Measurements from ENCODE around the gene WBP1L.
A peak's percentile ranks its signal among the peaks of the same experiment; 100 is the strongest.
"Not testable (repeated sequence)": the region's sequence is repeated elsewhere in the genome, so short reads cannot be mapped to it uniquely, and the experiment has no call there.

Gene WBP1L

DNA sequence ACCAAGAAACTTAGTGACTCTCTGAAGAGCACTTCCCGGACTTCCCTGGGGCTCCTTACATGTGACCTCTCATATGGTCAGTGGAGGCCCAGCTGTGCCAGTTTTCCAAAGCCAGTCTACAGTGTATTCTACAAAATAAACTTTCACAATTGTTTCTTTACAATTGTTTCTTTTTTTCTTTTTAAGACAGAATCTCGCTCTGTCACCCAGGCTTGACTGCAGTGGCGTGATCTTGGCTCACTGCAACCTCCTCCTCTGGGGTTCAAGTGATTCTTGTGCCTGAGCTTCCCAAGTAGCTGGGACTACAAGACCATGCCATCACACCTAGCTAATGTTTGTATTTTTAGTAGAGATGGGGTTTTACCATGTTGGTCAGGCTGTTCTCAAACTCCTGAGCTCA, 67.6 kb downstream of the WBP1L start:
- no peak for DNase-seq (ENCODE audit: low read depth)

DNA sequence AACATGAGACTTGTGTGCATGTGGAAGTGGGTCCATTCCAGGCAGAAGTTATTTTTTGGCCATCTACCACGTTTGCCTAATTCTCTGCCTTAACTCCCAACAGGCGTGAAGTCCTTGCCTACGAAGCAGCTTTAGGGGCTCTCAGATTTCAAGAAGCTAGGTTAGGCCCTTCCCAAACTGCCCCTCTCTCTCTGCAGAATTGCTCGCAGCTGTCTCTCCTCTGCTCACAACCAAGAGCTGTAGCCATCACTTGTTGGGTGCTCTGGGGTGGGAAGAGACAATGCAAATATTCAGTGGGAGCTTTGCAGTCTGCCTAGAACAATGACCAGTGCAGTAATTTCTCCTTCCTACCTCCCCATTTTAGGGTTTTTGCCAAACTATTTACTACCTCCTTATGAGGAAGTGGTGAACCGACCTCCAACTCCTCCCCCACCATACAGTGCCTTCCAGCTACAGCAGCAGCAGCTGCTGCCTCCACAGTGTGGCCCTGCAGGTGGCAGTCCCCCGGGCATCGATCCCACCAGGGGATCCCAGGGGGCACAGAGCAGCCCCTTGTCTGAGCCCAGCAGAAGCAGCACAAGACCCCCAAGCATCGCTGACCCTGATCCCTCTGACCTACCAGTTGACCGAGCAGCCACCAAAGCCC, 68.6 kb downstream of the WBP1L start:
- no peak for DNase-seq (ENCODE audit: low read depth)

DNA sequence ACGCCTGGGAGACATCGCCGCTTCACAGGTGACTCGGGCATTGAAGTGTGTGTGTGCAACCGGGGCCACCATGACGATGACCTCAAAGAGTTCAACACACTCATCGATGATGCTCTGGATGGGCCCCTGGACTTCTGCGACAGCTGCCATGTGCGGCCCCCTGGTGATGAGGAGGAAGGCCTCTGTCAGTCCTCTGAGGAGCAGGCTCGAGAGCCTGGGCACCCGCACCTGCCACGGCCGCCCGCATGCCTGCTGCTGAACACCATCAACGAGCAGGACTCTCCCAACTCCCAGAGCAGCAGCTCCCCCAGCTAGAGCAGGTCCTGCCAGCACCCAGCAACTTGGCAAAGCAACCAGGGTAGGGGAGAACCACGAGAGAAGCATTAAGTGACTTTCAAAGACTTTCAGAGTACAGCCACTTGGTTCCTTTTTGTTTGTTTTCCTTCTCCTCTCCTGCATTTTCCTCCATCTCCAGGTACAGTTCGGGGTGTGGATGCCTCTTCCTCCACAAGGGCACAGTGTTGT, 69.3 kb downstream of the WBP1L start:
- DNase-seq (ENCODE audit: low read depth), result no peak

DNA sequence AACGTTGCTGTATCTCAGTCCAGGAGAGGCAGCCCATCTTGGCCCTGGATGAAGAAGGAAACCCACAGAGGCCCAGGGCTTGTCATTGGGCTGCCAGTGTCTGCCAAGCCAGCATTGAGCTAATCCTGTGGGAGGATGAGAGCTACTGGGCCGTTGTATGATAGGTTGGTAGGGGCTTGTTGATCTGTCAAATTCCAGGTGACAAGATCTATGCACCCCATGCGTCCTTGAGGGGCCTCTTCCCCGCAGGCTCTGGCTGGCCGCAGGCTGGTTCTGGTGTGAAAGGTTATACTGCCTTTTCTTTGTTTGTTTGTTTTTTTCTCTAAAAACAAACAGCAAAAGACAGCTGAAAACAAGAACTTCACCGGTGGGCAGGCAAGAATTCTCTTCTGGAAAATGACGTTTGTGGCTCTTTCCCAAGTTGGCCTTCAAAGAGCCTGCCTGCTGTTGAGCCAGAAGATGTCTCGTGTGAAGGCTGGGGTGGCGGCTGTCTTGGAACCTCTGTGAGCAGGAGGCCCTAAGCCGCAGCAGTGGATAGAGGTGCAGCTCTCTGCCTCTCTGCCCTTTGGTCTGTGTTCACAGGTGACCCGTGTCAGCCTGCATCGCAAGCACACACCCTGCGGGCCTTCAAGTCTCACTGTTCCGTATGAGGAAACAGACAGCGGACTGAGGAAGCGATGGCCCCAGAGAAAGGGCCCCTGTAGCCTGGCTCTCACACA, 70.1 kb downstream of the WBP1L start:
- no peak for DNase-seq (ENCODE audit: low read depth)

- no peak for DNase-seq (ENCODE audit: low read depth)
These were observed 70.7 kb downstream of the WBP1L start for GRCh38 chr10:102814453-102814871.

GRCh38 chr10:102814873-102815661, 71.3 kb downstream of the WBP1L start:
- DNase-seq (ENCODE audit: low read depth), result no peak

DNA sequence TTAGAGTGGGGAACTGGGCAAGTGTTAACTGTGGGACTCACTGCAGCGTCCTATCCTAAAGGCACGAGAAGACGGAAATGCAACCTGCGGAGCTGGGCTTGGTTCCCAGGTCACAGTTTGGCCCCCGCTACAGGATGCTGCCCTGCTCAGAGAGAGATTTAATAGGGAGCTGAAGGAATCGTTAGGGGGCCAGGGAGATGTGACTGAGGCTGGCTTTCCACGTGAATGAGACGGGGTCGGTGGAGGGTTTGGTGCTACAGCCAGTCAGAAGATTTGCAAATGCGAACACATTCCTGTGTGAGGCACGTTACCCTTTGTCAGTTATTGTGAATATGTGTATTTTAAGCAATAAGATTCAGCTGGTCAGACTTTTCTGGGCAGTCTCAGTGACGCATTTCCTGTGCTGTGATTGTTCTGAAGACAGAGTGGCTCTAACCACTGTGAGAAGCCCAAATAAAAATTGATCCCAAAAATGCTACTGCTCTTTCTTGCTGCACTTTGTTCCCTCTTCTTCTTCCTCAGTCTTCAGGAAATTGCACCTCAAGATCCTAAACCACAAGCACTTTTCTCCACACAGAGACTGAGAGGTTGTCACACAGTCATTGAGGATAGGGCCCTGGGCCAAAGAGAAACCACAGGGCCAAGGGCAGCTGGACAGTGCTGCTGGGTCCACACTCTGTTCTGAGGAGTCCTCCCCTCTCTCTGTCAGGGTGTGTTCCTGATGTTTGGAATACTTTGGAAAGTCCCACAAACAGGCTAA, 72.2 kb downstream of the WBP1L start:
- peak; percentile 30 for DNase-seq (ENCODE audit: low read depth)

DNA sequence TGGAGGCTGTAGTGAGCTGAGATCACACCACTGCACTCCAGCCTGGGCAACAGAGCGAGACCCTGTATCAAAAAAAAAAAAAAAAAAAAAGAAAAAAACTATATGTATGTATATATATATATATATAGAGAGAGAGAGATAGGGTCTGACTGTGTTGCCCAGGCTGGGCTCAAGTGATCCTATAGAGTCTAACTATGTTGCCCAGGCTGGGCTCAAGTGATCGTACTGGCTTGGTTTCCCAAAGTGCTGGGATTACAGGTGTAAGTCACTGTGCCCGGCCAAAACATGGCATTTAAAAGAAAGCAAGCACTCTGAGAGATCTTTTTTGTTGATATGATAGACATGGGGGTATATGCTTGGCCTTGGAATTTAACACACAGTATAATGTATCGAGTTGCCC, 73.4 kb downstream of the WBP1L start:
- DNase-seq (ENCODE audit: low read depth), result no peak

- DNase-seq (ENCODE audit: low read depth), result no peak
These were observed 75.3 kb downstream of the WBP1L start for GRCh38 chr10:102819054-102819453.

DNA sequence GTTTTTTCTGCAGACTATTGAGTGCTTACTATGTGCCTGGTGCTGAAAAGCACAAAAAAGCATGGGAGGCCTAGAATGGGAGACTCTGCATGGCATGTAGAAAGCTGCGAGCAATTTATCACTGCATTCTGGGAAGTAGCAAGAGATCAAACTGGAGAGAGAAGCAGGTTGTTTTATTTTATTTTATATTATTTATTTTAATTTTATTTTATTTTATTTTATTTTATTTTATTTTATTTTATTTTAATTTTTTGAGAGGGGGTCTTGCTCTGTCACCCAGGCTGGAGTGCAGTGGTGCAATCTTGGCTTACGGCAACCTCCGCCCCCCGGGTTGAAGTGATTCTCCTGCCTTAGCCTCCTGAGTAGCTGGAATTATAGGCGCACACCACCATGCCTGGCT, 76.3 kb downstream of the WBP1L start:
- not testable (repeated sequence) for DNase-seq (ENCODE audit: low read depth)

DNA sequence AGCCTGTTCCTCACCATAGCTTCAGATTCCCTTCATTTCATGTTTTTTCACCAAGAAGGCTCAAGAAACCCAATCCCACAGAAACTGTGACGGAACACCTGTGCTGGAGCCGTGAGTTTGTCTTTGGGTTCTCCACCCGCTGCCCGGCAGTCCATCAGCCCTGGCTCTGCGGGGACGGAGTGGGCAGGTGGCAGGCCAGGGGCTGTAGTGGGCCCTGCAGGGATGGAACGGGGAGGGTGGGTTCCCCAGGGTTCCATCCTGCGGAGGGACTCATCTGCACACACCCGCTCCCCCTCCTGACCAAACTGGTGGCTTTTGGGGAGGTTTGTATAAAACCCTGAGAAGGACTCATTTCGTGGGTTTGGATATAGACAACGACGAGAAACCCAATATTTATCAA, 78.5 kb downstream of the WBP1L start:
- DNase-seq (ENCODE audit: low read depth), result no peak

GRCh38 chr10:102824664-102825063, 80.9 kb downstream of the WBP1L start:
- no peak for DNase-seq (ENCODE audit: low read depth)

DNA sequence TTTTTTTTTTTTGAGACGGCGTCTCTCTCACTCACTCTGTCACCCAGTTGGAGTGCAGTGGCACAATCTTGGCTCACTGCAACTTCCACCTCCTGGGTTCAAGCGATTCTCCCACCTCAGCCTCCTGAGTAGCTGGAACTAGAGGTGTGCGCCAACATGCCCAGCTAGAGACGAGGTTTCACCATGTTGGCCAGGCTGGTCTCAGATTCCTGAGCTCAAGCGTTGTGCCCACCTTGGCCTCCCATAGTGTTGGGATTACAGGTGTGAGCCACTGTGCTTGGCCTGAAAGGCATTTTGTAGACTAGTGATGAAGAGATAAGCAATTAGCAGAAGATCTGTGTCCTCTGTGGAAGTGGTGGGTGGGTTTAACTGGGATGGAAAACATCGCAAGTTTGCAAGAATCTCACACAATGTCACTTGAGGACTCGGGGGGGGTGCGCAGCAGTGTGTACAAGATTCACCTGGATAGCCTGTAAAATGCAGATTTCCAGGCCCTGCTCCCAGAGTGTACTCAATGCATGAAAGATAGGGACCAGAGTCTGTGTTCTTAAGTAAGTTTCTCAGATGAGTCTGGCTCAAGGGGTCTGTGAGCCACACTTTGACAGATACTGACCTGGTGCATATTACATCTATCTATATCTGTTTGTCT, 82.5 kb downstream of the WBP1L start:
- DNase-seq (ENCODE audit: low read depth), result no peak

- DNase-seq (ENCODE audit: low read depth), result no peak
These were observed 83.8 kb downstream of the WBP1L start for GRCh38 chr10:102827597-102827975.

DNA sequence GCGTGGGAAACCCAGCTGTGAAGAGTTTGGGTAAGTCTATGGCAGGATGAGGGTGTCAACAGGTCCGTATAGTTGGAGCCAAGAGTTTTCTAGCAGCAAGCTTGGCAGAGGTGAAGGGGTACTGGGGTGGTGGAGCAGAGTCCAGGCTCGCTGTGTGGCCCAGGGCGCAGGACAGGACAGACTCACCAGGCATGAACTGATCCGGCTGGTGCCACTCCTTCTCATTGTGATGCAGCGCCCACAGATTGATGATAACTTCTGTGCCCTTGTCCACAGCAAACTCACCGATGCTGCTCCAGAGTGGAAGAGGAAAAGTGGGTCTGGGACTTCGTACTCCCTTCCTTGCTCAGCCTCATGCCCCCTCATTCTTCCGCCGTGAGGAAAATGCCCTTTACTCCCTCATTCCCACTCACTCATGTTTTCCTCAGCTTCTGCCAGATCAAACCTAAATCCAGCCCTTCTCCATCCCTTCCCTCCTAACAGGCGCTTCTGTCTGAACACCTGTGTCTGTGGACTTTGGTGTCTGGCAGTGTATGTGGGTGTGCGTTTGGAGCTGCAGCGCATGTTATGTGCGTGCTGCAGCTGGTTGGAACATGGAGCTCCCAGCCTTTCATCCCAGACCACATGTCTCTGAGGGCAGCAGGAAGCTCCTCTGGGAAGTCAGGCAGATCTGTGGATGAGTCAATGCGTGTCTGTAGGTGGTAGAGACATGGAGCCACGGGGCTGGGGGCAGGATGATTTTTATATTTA, 87.7 kb downstream of the WBP1L start:
- DNase-seq (ENCODE audit: low read depth), result peak; percentile 54

- DNase-seq (ENCODE audit: low read depth), result no peak
These were observed 88.5 kb downstream of the WBP1L start for GRCh38 chr10:102832248-102832647.

DNA sequence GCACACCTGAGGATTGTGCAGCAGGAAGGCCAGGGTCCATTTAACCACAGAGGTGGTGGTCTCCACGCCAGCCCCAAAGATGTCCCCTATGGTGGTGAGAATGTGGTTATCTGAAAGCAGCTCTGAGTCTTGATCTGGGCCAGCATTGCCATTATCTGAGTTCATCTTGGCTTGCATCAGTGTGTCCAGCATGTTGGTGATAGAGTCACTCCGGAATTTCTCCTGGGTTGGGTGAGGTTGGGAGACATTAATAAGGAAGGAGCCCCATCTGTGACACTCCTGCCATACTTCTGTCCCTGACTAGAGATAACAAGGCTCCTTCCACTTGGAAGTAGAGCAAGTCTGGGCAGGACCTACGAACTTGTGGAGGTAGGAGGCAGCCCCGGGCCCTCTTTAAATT, 89.2 kb downstream of the WBP1L start:
- no peak for DNase-seq (ENCODE audit: low read depth)

DNA sequence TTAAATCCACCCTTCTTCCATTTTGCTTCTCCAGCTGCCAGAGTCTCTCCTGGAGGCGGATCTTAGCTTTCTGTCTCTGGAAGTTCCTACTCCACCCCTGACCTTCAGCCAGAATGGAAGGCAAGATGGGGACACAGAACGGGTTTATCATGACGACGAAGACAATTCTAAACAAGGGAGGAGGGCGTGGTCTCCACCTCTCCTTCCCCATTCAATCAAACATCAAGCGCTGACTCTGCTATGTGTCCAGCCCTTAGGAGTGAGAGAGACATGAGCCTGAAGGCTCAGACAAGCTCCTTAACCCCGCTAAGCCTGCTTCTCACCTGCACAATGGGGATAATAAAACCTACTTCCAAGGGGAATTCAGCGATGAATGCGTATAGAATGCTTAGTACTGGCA, 90.4 kb downstream of the WBP1L start:
- no peak for DNase-seq (ENCODE audit: low read depth)

DNA sequence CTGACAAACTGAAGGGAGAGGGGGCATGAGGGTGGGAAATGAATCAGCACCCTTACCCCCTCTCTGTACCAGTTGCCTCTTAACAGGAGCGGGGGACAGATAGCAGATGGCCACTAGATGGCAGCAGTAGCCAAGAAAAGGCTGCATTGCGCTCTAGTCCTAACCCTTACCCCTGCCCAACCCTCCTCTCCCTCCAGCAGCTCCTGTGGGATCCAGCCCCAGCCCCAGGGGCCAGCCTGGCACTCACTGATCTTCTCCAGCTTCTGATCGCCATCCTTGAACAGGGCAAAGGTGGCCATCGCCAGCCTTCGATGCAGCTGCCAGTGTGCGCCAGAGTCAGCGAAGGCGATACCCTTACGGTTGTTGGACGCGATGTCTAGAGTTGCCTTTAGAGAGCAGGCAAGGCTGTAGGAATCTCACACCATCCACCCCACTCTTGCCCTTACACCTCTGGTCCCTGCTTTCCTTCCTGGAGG, 91.3 kb downstream of the WBP1L start:
- peak; percentile 62 for DNase-seq (ENCODE audit: low read depth)

DNA sequence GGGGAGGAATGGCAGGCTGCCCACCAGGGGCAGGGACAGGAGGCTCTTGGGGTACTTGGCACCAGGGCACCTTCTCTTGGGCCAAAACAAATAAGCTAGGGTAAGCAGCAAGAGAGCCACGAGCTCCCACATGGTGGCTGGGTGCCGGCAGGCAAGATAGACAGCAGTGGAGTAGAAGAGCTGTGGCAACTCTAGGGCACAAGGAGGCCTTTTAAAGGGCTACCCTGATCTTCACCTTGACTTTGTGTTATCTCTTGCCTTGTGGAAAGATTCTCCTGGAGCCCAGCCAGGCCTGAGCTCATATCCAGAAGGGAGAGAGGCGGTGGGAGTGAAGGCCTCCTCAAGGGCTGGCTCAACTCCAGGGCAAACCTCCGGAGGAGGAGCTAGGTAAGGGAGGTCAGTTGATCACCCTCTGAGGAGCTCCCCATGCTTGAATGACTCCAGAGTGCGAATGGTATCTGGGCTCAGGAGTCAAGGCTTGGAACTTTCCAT, 93.5 kb downstream of the WBP1L start, which contains the start of gene CYP17A1:
TSS of gene CYP17A1 (minus strand) at position 184 of the 492 bp plus-strand sequence. CDS start at position 132, 52 bp downstream.
- peak; percentile 91 for DNase-seq (ENCODE audit: low read depth)

Data from amniotic epithelial cell (primary cell).